HEK293 (cell line): Measurements from ENCODE around the gene IGFLR1.

Experiments used
- CTCF ChIA-PET: fragments of 350-600 bp; formaldehyde crosslinking; extraction: SDS; loops from one replicate; lab custom pipeline; 2021; ENCODE audit warnings: antibody characterized with exemption; lab: Yijun Ruan, JAX
- POLR2A ChIA-PET: fragments of 300-600 bp; formaldehyde crosslinking; extraction: SDS; loops from one replicate; lab custom pipeline; 2020; ENCODE audit warnings: antibody characterized with exemption, inconsistent platforms; lab: Yijun Ruan, JAX
- H3K27ac ChIP-seq: fragments of 200-500 bp; sonication (Bioruptor generic); 2 replicates; pipeline ENCODE4 v1.5.1; 2014; ENCODE audit warnings: low read depth, low read length, control low read depth, inconsistent platforms; ENCODE audit errors: extremely low read depth
- H3K36me3 ChIP-seq, 2 experiments: fragments of 200-500 bp in 1 of 2; sonication (Bioruptor generic) in 1 of 2; 1 replicate in 1 of 2; 2 replicates in 1 of 2; pipeline ENCODE4 v1.5.1; 2014 to 2017; ENCODE audit warnings: inconsistent platforms in 2 of 2, low read length in 2 of 2; ENCODE audit not compliant: control insufficient read depth in 2 of 2, insufficient read depth in 1 of 2
- H3K4me1 ChIP-seq: fragments of 200-500 bp; sonication (Bioruptor generic); 2 replicates; pipeline ENCODE4 v1.5.1; 2014; ENCODE audit warnings: mild to moderate bottlenecking, low read length, inconsistent platforms; ENCODE audit not compliant: control insufficient read depth, insufficient read depth
- H3K4me3 ChIP-seq: 2 replicates; pipeline ENCODE4 v1.5.1; 2011; ENCODE audit warnings: low read depth, mild to moderate bottlenecking, control low read depth, low read length, moderate library complexity
- H3K9me3 ChIP-seq: fragments of 200-500 bp; sonication (Bioruptor generic); 2 replicates; pipeline ENCODE4 v1.5.1; 2014; ENCODE audit warnings: low read depth, low read length, inconsistent platforms; ENCODE audit not compliant: control insufficient read depth, insufficient read depth
- CTCF ChIP-seq: fragments of 450-650 bp; formaldehyde crosslinking; IDR thresholded peaks from 2 replicates; pipeline ENCODE4 v1.5.1; 2016; ENCODE audit warnings: missing biosample characterization, missing genetic modification characterization
- EGR2 ChIP-seq: fragments of 450-650 bp; formaldehyde crosslinking; IDR thresholded peaks from 2 replicates; pipeline ENCODE4 v1.5.1; 2016; ENCODE audit warnings: low read depth, missing biosample characterization, missing genetic modification characterization
- GLIS1 ChIP-seq: fragments of 450-650 bp; formaldehyde crosslinking; IDR thresholded peaks from 2 replicates; pipeline ENCODE4 v1.5.1; 2016; ENCODE audit warnings: missing biosample characterization, missing genetic modification characterization
- GLIS2 ChIP-seq: fragments of 450-650 bp; formaldehyde crosslinking; IDR thresholded peaks from 2 replicates; pipeline ENCODE4 v1.5.1; 2016; ENCODE audit warnings: missing biosample characterization, missing genetic modification characterization
- KLF8 ChIP-seq: fragments of 450-650 bp; formaldehyde crosslinking; IDR thresholded peaks from 2 replicates; pipeline ENCODE4 v1.5.1; 2016; ENCODE audit warnings: missing biosample characterization, missing genetic modification characterization
- MYNN ChIP-seq: fragments of 450-650 bp; formaldehyde crosslinking; IDR thresholded peaks from 2 replicates; pipeline ENCODE4 v1.5.1; 2016; ENCODE audit warnings: missing biosample characterization, missing genetic modification characterization, borderline replicate concordance
- REST ChIP-seq: fragments of 450-650 bp; formaldehyde crosslinking; IDR thresholded peaks from 2 replicates; pipeline ENCODE4 v1.5.1; 2016; ENCODE audit warnings: missing biosample characterization, missing genetic modification characterization
- SALL2 ChIP-seq: fragments of 450-650 bp; formaldehyde crosslinking; IDR thresholded peaks from 2 replicates; pipeline ENCODE4 v1.5.0; 2017; ENCODE audit warnings: missing biosample characterization, mild to moderate bottlenecking, missing genetic modification characterization, borderline replicate concordance
- SCRT2 ChIP-seq: fragments of 450-650 bp; formaldehyde crosslinking; IDR thresholded peaks from 2 replicates; pipeline ENCODE4 v1.5.1; 2016; ENCODE audit warnings: missing biosample characterization, missing genetic modification characterization
- SP2 ChIP-seq: fragments of 450-650 bp; formaldehyde crosslinking; IDR thresholded peaks from 2 replicates; pipeline ENCODE4 v1.5.1; 2016; ENCODE audit warnings: missing biosample characterization, missing genetic modification characterization
- SP3 ChIP-seq: fragments of 450-650 bp; formaldehyde crosslinking; IDR thresholded peaks from 2 replicates; pipeline ENCODE4 v1.5.1; 2016; ENCODE audit warnings: missing biosample characterization, missing genetic modification characterization
- ZBTB8A ChIP-seq: fragments of 450-650 bp; formaldehyde crosslinking; IDR thresholded peaks from 2 replicates; pipeline ENCODE4 v1.5.1; 2016; ENCODE audit warnings: missing biosample characterization, missing genetic modification characterization
- ZEB2 ChIP-seq: fragments of 450-650 bp; formaldehyde crosslinking; IDR thresholded peaks from 2 replicates; pipeline ENCODE4 v1.5.1; 2016; ENCODE audit warnings: missing biosample characterization, missing genetic modification characterization
- ZFHX2 ChIP-seq: fragments of 450-650 bp; formaldehyde crosslinking; conservative IDR thresholded peaks from 2 replicates; pipeline ENCODE4 v1.5.1; 2016; ENCODE audit warnings: missing biosample characterization, missing genetic modification characterization
- ZFP3 ChIP-seq: fragments of 450-650 bp; formaldehyde crosslinking; IDR thresholded peaks from 2 replicates; pipeline ENCODE4 v1.5.1; 2016; ENCODE audit warnings: low read depth, missing biosample characterization, missing genetic modification characterization
- ZFP37 ChIP-seq: fragments of 450-650 bp; formaldehyde crosslinking; IDR thresholded peaks from 2 replicates; pipeline ENCODE4 v1.5.1; 2016; ENCODE audit warnings: missing biosample characterization, missing genetic modification characterization
- ZIC2 ChIP-seq: fragments of 450-650 bp; formaldehyde crosslinking; IDR thresholded peaks from 2 replicates; pipeline ENCODE4 v1.5.1; 2016; ENCODE audit warnings: missing biosample characterization, missing genetic modification characterization
- ZNF121 ChIP-seq: fragments of 450-650 bp; formaldehyde crosslinking; IDR thresholded peaks from 2 replicates; pipeline ENCODE4 v1.5.1; 2016; ENCODE audit warnings: missing biosample characterization, missing genetic modification characterization
- ZNF324 ChIP-seq: fragments of 450-650 bp; formaldehyde crosslinking; IDR thresholded peaks from 2 replicates; pipeline ENCODE4 v1.5.1; 2016; ENCODE audit warnings: missing biosample characterization, missing genetic modification characterization
- ZNF391 ChIP-seq: fragments of 450-650 bp; formaldehyde crosslinking; IDR thresholded peaks from 2 replicates; pipeline ENCODE4 v1.5.1; 2016; ENCODE audit warnings: low read depth, missing biosample characterization, missing genetic modification characterization, borderline replicate concordance
- ZNF514 ChIP-seq: fragments of 450-650 bp; formaldehyde crosslinking; IDR thresholded peaks from 2 replicates; pipeline ENCODE4 v1.5.1; 2016; ENCODE audit warnings: missing biosample characterization, missing genetic modification characterization
- ZNF530 ChIP-seq: fragments of 450-650 bp; formaldehyde crosslinking; IDR thresholded peaks from 2 replicates; pipeline ENCODE4 v1.5.1; 2016; ENCODE audit warnings: low read depth, missing biosample characterization, missing genetic modification characterization
- ZNF610 ChIP-seq: fragments of 450-650 bp; formaldehyde crosslinking; IDR thresholded peaks from 2 replicates; pipeline ENCODE4 v1.5.1; 2016; ENCODE audit warnings: missing biosample characterization, missing genetic modification characterization, borderline replicate concordance
- ZNF677 ChIP-seq: fragments of 450-650 bp; IDR thresholded peaks from 2 replicates; pipeline ENCODE4 v1.5.0; 2018; ENCODE audit warnings: missing biosample characterization, mild to moderate bottlenecking, missing genetic modification characterization, moderate library complexity
- ZNF792 ChIP-seq: fragments of 450-650 bp; formaldehyde crosslinking; IDR thresholded peaks from 2 replicates; pipeline ENCODE4 v1.5.1; 2016; ENCODE audit warnings: missing biosample characterization, missing genetic modification characterization

Gene IGFLR1

GRCh38 chr19:35790981-35791813, 48.9 kb upstream of the IGFLR1 start:
- ChIA-PET CTCF (interaction anchor here (0.6 kb wide), 2 partner anchors 13 to 569 kb away, joined by 3 read pairs; no protein-coding TSS in a partner anchor), POLR2A (interaction anchor here (3.3 kb wide), 1 partner anchor 51 kb away, joined by 13 read pairs; no protein-coding TSS in a partner anchor)
- TF ChIP-seq ZIC2 (tag by site-specific recombination) (peak; percentile 99), ZNF121 (no peak), ZEB2 (tag by site-specific recombination) (no peak), SCRT2 (tag by site-specific recombination) (peak; percentile 81), ZFHX2 (tag by site-specific recombination) (peak; percentile 95), ZNF514 (tag by site-specific recombination) (no peak), ZNF530 (tag by site-specific recombination) (no peak), ZFP37 (tag by site-specific recombination) (no peak), CTCF (peak; percentile 83), EGR2 (tag by site-specific recombination) (peak; percentile 94), ZNF677 (tag by site-specific recombination) (no peak), ZNF391 (tag by site-specific recombination) (no peak), SP2 (peak; percentile 28; the same call in 1 of the 2 replicates), ZBTB8A (tag by site-specific recombination) (no peak), GLIS2 (tag by site-specific recombination) (peak; percentile 51; the same call in 1 of the 2 replicates), ZNF792 (tag by site-specific recombination) (no peak), MYNN (tag by site-specific recombination) (no peak), ZFP3 (tag by site-specific recombination) (no peak), KLF8 (no peak), ZNF324 (tag by site-specific recombination) (no peak), GLIS1 (tag by site-specific recombination) (peak; percentile 69), ZNF610 (tag by site-specific recombination) (no peak), SP3 (tag by site-specific recombination) (peak; percentile 15; the same call in 1 of the 2 replicates)
- Histone ChIP-seq H3K36me3 (peaks cover 0 to under 1% of the 10 kb centered on the region in 2 experiments; a peak in 2 of 3 replicates), H3K9me3 (no peaks in the 10 kb centered on the region), H3K4me1 (no peaks in the 10 kb centered on the region), H3K4me3 (no peak overlapping the region), H3K27ac (peak overlapping the region; percentile 31)

GRCh38 chr19:35789978-35790944, 48.0 kb upstream of the IGFLR1 start:
- CTCF ChIA-PET: interaction anchor here (0.6 to 1.2 kb wide), 4 partner anchors 12 to 568 kb away, joined by 3 to 4 read pairs (median 3); no protein-coding TSS in a partner anchor
- no peak overlapping the region for H3K4me3 ChIP-seq
- peak overlapping the region; percentile 1; the same call in 1 of the 2 replicates for H3K27ac ChIP-seq
- peak; percentile 31 for TF ChIP-seq ZIC2 (tag by site-specific recombination)
- TF ChIP-seq REST: peak; percentile 44; the same call in 1 of the 2 replicates
- TF ChIP-seq SALL2 (tag by site-specific recombination): no peak
- TF ChIP-seq GLIS1 (tag by site-specific recombination): peak; percentile 33; the same call in 1 of the 2 replicates
- TF ChIP-seq ZFP3 (tag by site-specific recombination): 0 out of 2 replicates have a peak, but pooled peaks have one; percentile 15
- no peaks in the 10 kb centered on the region for H3K4me1 ChIP-seq
- H3K36me3 ChIP-seq: peaks cover 4 to 6% of the 10 kb centered on the region in 2 experiments
- POLR2A ChIA-PET: interaction anchor here (0.7 to 3.3 kb wide), 7 partner anchors 8 to 141 kb away, joined by 3 to 13 read pairs (median 3); no protein-coding TSS in a partner anchor
- no peaks in the 10 kb centered on the region for H3K9me3 ChIP-seq
